Neural cell (in vitro differentiated cells): ENCODE measurements around the gene PMS2.

Experiments used
- CTCF ChIP-seq: fragments of 450-650 bp; IDR thresholded peaks from 2 replicates; pipeline ENCODE4 v1.5.1; 2014; ENCODE audit warnings: antibody characterized with exemption, mild to moderate bottlenecking, moderate library complexity; ENCODE audit not compliant: poor library complexity, severe bottlenecking
- EP300 ChIP-seq: fragments of 450-650 bp; conservative IDR thresholded peaks from 2 replicates; pipeline ENCODE4 v1.6.1; 2014; ENCODE audit warnings: antibody characterized with exemption, mild to moderate bottlenecking, moderate library complexity; ENCODE audit not compliant: poor library complexity, severe bottlenecking
- EZH2 ChIP-seq: fragments of 200-600, 300-800 bp; shearing (Covaris generic), sonication (generic); IDR thresholded peaks from 2 replicates; pipeline ENCODE4 v1.6.1; 2014; ENCODE audit warnings: antibody characterized with exemption, low read length, borderline replicate concordance, mild to moderate bottlenecking; ENCODE audit not compliant: insufficient read depth, poor library complexity, severe bottlenecking
- MXI1 ChIP-seq: fragments of 450-650 bp; conservative IDR thresholded peaks from 2 replicates; pipeline ENCODE4 v1.6.1; 2014; ENCODE audit warnings: antibody characterized with exemption, mild to moderate bottlenecking; ENCODE audit not compliant: poor library complexity, severe bottlenecking
- POLR2AphosphoS5 ChIP-seq: IDR thresholded peaks from 2 replicates; pipeline ENCODE4 v1.6.1; 2012
- REST ChIP-seq: IDR thresholded peaks from 2 replicates; pipeline ENCODE4 v1.6.1; 2012; ENCODE audit warnings: borderline replicate concordance
- SMC3 ChIP-seq: fragments of 450-650 bp; conservative IDR thresholded peaks from 2 replicates; pipeline ENCODE4 v1.6.1; 2014; ENCODE audit warnings: antibody characterized with exemption, mild to moderate bottlenecking, moderate library complexity; ENCODE audit not compliant: poor library complexity
- TAF1 ChIP-seq: IDR thresholded peaks from 2 replicates; pipeline ENCODE4 v1.6.1; 2012; ENCODE audit warnings: low read depth

GRCh38 chr7:6032641-6033040 is 23.8 kb upstream of the PMS2 start:
- TF ChIP-seq POLR2AphosphoS5 (no peak), EZH2 (no peak), CTCF (no peak), REST (no peak), SMC3 (no peak), TAF1 (no peak), MXI1 (no peak), EP300 (no peak)
